Mesendoderm (in vitro differentiated cells): ENCODE results near the gene BTRC.
"Not testable (repeated sequence)": the region's sequence is repeated elsewhere in the genome, so short reads cannot be mapped to it uniquely, and the experiment has no call there.

ENCODE experiments used
- DNase-seq: peaks from one replicate; pipeline ENCODE4 v3.0.0; 2013
- H2AK5ac ChIP-seq: 2 replicates; pipeline ENCODE4 v1.6.1; 2013; ENCODE audit warnings: low read length, inconsistent platforms
- H2BK120ac ChIP-seq: 2 replicates; pipeline ENCODE4 v1.6.1; 2013; ENCODE audit warnings: low read depth, mild to moderate bottlenecking, low read length, moderate library complexity, mixed read lengths
- H2BK15ac ChIP-seq: replicated peaks from 2 replicates; pipeline ENCODE4 v1.6.1; 2013; ENCODE audit warnings: low read depth, mild to moderate bottlenecking, moderate library complexity
- H2BK5ac ChIP-seq: 2 replicates; pipeline ENCODE4 v1.6.1; 2013; ENCODE audit warnings: low read length, inconsistent platforms
- H3K18ac ChIP-seq: 2 replicates; pipeline ENCODE4 v1.6.1; 2013; ENCODE audit warnings: mild to moderate bottlenecking, low read length, mixed read lengths
- H3K23ac ChIP-seq: one replicate; pipeline ENCODE4 v1.6.1; 2013; ENCODE audit warnings: low read length
- H3K27ac ChIP-seq: 2 replicates; pipeline ENCODE4 v1.5.1; 2013; ENCODE audit warnings: low read depth, mild to moderate bottlenecking, inconsistent platforms, low read length, moderate library complexity
- H3K27me3 ChIP-seq: 2 replicates; pipeline ENCODE4 v1.6.1; 2013; ENCODE audit warnings: low read length, control low read depth, mild to moderate bottlenecking, inconsistent platforms; ENCODE audit not compliant: insufficient read depth, poor library complexity
- H3K36me3 ChIP-seq: 2 replicates; pipeline ENCODE4 v1.6.1; 2013; ENCODE audit warnings: low read length, inconsistent platforms; ENCODE audit not compliant: control insufficient read depth, insufficient read depth
- H3K4ac ChIP-seq: one replicate; pipeline ENCODE4 v1.6.1; 2013; ENCODE audit warnings: low read depth, mild to moderate bottlenecking, low read length, moderate library complexity
- H3K4me1 ChIP-seq: 2 replicates; pipeline ENCODE4 v1.6.1; 2013; ENCODE audit warnings: low read depth, low read length, inconsistent platforms; ENCODE audit not compliant: control insufficient read depth
- H3K4me2 ChIP-seq: 2 replicates; pipeline ENCODE4 v1.6.1; 2013; ENCODE audit warnings: low read length
- H3K4me3 ChIP-seq: 2 replicates; pipeline ENCODE4 v1.5.1; 2013; ENCODE audit warnings: mild to moderate bottlenecking, low read length
- H3K56ac ChIP-seq: one replicate; pipeline ENCODE4 v1.6.1; 2013; ENCODE audit warnings: low read length
- H3K79me1 ChIP-seq: 2 replicates; pipeline ENCODE4 v1.6.1; 2013; ENCODE audit warnings: low read length, inconsistent platforms
- H3K79me2 ChIP-seq: 2 replicates; pipeline ENCODE4 v1.6.1; 2013; ENCODE audit warnings: mild to moderate bottlenecking, low read length; ENCODE audit not compliant: control insufficient read depth, insufficient read depth
- H3K9ac ChIP-seq: 2 replicates; pipeline ENCODE4 v1.6.1; 2013; ENCODE audit warnings: low read length, inconsistent platforms
- H4K5ac ChIP-seq: one replicate; pipeline ENCODE4 v1.6.1; 2013; ENCODE audit warnings: low read length
- H4K8ac ChIP-seq: one replicate; pipeline ENCODE4 v1.6.1; 2013; ENCODE audit warnings: low read depth, mild to moderate bottlenecking, control low read depth, low read length, moderate library complexity
- WGBS: extraction: QIAGEN DNeasy Blood & Tissue Kit; methylation state at CpG from one replicate; pipeline ENCODE4 v1.1.7; 2013; ENCODE audit warnings: low lambda C conversion rate, missing lambda C conversion rate; ENCODE audit not compliant: insufficient coverage; ENCODE audit errors: extremely low coverage; 5-methylcytosine and 5-hydroxymethylcytosine counted together

The BTRC gene

GRCh38 chr10:101380353-101381017 lies 26.5 kb downstream of the BTRC start:
- H3K27ac ChIP-seq, result no peak overlapping the region
- no peaks in the 10 kb centered on the region for H3K4me1 ChIP-seq
- DNase-seq, result no peak
- no peak overlapping the region for H3K23ac ChIP-seq
- no peak overlapping the region for H3K9ac ChIP-seq
- H3K4me3 ChIP-seq, result no peak overlapping the region
- whole genome bisulfite sequencing, result no CpG with 5 or more reads among the region's 5 CpGs
- H2AK5ac ChIP-seq, result no peak overlapping the region
- H2BK120ac ChIP-seq, result no peak overlapping the region
- no peak overlapping the region for H2BK5ac ChIP-seq
- no peak overlapping the region for H3K56ac ChIP-seq
- H3K79me1 ChIP-seq, result no peaks in the 10 kb centered on the region
- no peak overlapping the region for H4K5ac ChIP-seq
- H3K4ac ChIP-seq, result no peak overlapping the region
- no peaks in the 10 kb centered on the region for H3K79me2 ChIP-seq
- no peak overlapping the region for H3K18ac ChIP-seq
- no peaks in the 10 kb centered on the region for H3K36me3 ChIP-seq
- H4K8ac ChIP-seq, result no peak overlapping the region
- H2BK15ac ChIP-seq, result no peak overlapping the region
- no peaks in the 10 kb centered on the region for H3K27me3 ChIP-seq
- no peak overlapping the region for H3K4me2 ChIP-seq

GRCh38 chr10:101385866-101386658 lies 32.1 kb downstream of the BTRC start:
- H2BK15ac ChIP-seq, result no peak overlapping the region
- no peaks in the 10 kb centered on the region for H3K4me1 ChIP-seq
- H3K4ac ChIP-seq, result no peak overlapping the region
- WGBS, result no CpG with 5 or more reads among the region's 1 CpG
- no peaks in the 10 kb centered on the region for H3K36me3 ChIP-seq
- H3K9ac ChIP-seq, result no peak overlapping the region
- H3K79me1 ChIP-seq, result no peaks in the 10 kb centered on the region
- no peak overlapping the region for H3K4me2 ChIP-seq
- no peak overlapping the region for H2BK120ac ChIP-seq
- H3K56ac ChIP-seq, result no peak overlapping the region
- H3K27ac ChIP-seq, result no peak overlapping the region
- no peak overlapping the region for H4K8ac ChIP-seq
- H2AK5ac ChIP-seq, result no peak overlapping the region
- H3K79me2 ChIP-seq, result no peaks in the 10 kb centered on the region
- no peak overlapping the region for H4K5ac ChIP-seq
- DNase-seq, result no peak
- no peak overlapping the region for H2BK5ac ChIP-seq
- H3K27me3 ChIP-seq, result no peaks in the 10 kb centered on the region
- H3K18ac ChIP-seq, result no peak overlapping the region
- no peak overlapping the region for H3K4me3 ChIP-seq
- H3K23ac ChIP-seq, result no peak overlapping the region

GRCh38 chr10:101386659-101387259 lies 32.8 kb downstream of the BTRC start:
- Histone ChIP-seq H3K4me3 (no peak overlapping the region), H3K27me3 (no peaks in the 10 kb centered on the region), H2BK15ac (no peak overlapping the region), H4K5ac (no peak overlapping the region), H3K36me3 (no peaks in the 10 kb centered on the region), H3K27ac (no peak overlapping the region), H4K8ac (no peak overlapping the region), H3K9ac (no peak overlapping the region), H3K4me1 (no peaks in the 10 kb centered on the region), H2BK5ac (no peak overlapping the region), H3K56ac (no peak overlapping the region), H2BK120ac (no peak overlapping the region), H2AK5ac (no peak overlapping the region), H3K79me1 (no peaks in the 10 kb centered on the region), H3K4ac (no peak overlapping the region), H3K23ac (no peak overlapping the region), H3K18ac (no peak overlapping the region), H3K4me2 (no peak overlapping the region), H3K79me2 (no peaks in the 10 kb centered on the region)
- WGBS, result 100% methylated on average over 2 of the region's 4 CpGs
- DNase-seq, result no peak

GRCh38 chr10:101388676-101389276 lies 34.8 kb downstream of the BTRC start:
- H3K4me2 ChIP-seq, result no peak overlapping the region
- no peak overlapping the region for H2BK15ac ChIP-seq
- H3K18ac ChIP-seq, result no peak overlapping the region
- H3K27ac ChIP-seq, result no peak overlapping the region
- no peak overlapping the region for H2AK5ac ChIP-seq
- no peak overlapping the region for H3K9ac ChIP-seq
- H3K4me1 ChIP-seq, result no peaks in the 10 kb centered on the region
- H3K23ac ChIP-seq, result no peak overlapping the region
- H3K79me1 ChIP-seq, result no peaks in the 10 kb centered on the region
- H3K4ac ChIP-seq, result no peak overlapping the region
- no peak overlapping the region for H3K4me3 ChIP-seq
- no CpG with 5 or more reads among the region's 2 CpGs for WGBS
- H3K36me3 ChIP-seq, result no peaks in the 10 kb centered on the region
- H3K27me3 ChIP-seq, result no peaks in the 10 kb centered on the region
- no peak overlapping the region for H4K8ac ChIP-seq
- no peak overlapping the region for H4K5ac ChIP-seq
- H2BK5ac ChIP-seq, result no peak overlapping the region
- no peak overlapping the region for H2BK120ac ChIP-seq
- no peaks in the 10 kb centered on the region for H3K79me2 ChIP-seq
- no peak overlapping the region for H3K56ac ChIP-seq
- no peak for DNase-seq

- H3K79me2 ChIP-seq, H3K23ac ChIP-seq, H3K27ac ChIP-seq, H4K8ac ChIP-seq, H3K79me1 ChIP-seq, H3K9ac ChIP-seq, H3K36me3 ChIP-seq, H2BK120ac ChIP-seq, H3K18ac ChIP-seq, H3K4me3 ChIP-seq, H4K5ac ChIP-seq, H3K27me3 ChIP-seq, DNase-seq, H3K4me2 ChIP-seq, H3K4me1 ChIP-seq, H2BK15ac ChIP-seq, H3K56ac ChIP-seq, H2AK5ac ChIP-seq, H3K4ac ChIP-seq, H2BK5ac ChIP-seq: not testable (repeated sequence)
- no CpG with 5 or more reads among the region's 2 CpGs for whole genome bisulfite sequencing
Measured at GRCh38 chr10:101389532-101389931, 35.6 kb downstream of the BTRC start.
